Activated gamma-delta T cell treated with anti-CD3 and anti-CD28 coated beads, Interleukin-2, amount 50 U/mL, for 16 hours (primary cell): ENCODE measurements around the gene RASGRF2.

ENCODE experiments used
- DNase-seq: peaks from one replicate; pipeline ENCODE4 v3.0.0-alpha.2; 2020; ENCODE audit warnings: low read depth

Gene RASGRF2

GRCh38 chr5:81205058-81205457 lies 244.9 kb downstream of the RASGRF2 start:
- no peak for DNase-seq

- DNase-seq: no peak
Observed at GRCh38 chr5:81207009-81207408, 246.8 kb downstream of the RASGRF2 start.

- no peak for DNase-seq
Observed at GRCh38 chr5:81208904-81209303, 248.7 kb downstream of the RASGRF2 start.

- DNase-seq: no peak
Observed at GRCh38 chr5:81209386-81209785, 249.2 kb downstream of the RASGRF2 start.

GRCh38 chr5:81209869-81210493 lies 249.8 kb downstream of the RASGRF2 start:
- DNase-seq: no peak

- DNase-seq: no peak
Observed at GRCh38 chr5:81212211-81212751, 252.1 kb downstream of the RASGRF2 start.

GRCh38 chr5:81213070-81213469 lies 252.9 kb downstream of the RASGRF2 start:
- no peak for DNase-seq

- no peak for DNase-seq
Observed at GRCh38 chr5:81214848-81215247, 254.7 kb downstream of the RASGRF2 start.

GRCh38 chr5:81216152-81216551 lies 256.0 kb downstream of the RASGRF2 start:
- no peak for DNase-seq

GRCh38 chr5:81219389-81219788 lies 259.2 kb downstream of the RASGRF2 start:
- DNase-seq: no peak

- no peak for DNase-seq
Observed at GRCh38 chr5:81222285-81222684, 262.1 kb downstream of the RASGRF2 start.

GRCh38 chr5:81225463-81225862 lies 265.3 kb downstream of the RASGRF2 start:
- DNase-seq: no peak

GRCh38 chr5:81226286-81226685 lies 266.1 kb downstream of the RASGRF2 start:
- no peak for DNase-seq

- no peak for DNase-seq
Observed at GRCh38 chr5:81226949-81227348, 266.8 kb downstream of the RASGRF2 start.

- no peak for DNase-seq
Observed at GRCh38 chr5:81228084-81228483, 267.9 kb downstream of the RASGRF2 start.

- no peak for DNase-seq
Observed at GRCh38 chr5:81230416-81230815, 270.3 kb downstream of the RASGRF2 start.

- no peak for DNase-seq
Observed at GRCh38 chr5:81232464-81233079, 272.4 kb downstream of the RASGRF2 start.

GRCh38 chr5:81233080-81233634 lies 273.0 kb downstream of the RASGRF2 start, which contains the start of gene CKMT2:
CKMT2 (plus strand) TSS chr5:81233322; CDS start chr5:81251133, 17,811 bp downstream.
- no peak for DNase-seq

- DNase-seq: no peak
Observed at GRCh38 chr5:81234299-81234698, 274.1 kb downstream of the RASGRF2 start.

- DNase-seq: no peak
Observed at GRCh38 chr5:81234801-81235200, 274.6 kb downstream of the RASGRF2 start.

GRCh38 chr5:81235287-81236072 lies 275.3 kb downstream of the RASGRF2 start:
- DNase-seq: no peak

- DNase-seq: no peak
Observed at GRCh38 chr5:81238460-81238859, 278.3 kb downstream of the RASGRF2 start.

- DNase-seq: no peak
Observed at GRCh38 chr5:81239613-81240012, 279.4 kb downstream of the RASGRF2 start.
